ENCODE data around the gene SHROOM2.

The SHROOM2 gene

GRCh38 chrX:9952300-9952699, 166.1 kb downstream of the SHROOM2 start:
- no peak for DNase-seq

DNA sequence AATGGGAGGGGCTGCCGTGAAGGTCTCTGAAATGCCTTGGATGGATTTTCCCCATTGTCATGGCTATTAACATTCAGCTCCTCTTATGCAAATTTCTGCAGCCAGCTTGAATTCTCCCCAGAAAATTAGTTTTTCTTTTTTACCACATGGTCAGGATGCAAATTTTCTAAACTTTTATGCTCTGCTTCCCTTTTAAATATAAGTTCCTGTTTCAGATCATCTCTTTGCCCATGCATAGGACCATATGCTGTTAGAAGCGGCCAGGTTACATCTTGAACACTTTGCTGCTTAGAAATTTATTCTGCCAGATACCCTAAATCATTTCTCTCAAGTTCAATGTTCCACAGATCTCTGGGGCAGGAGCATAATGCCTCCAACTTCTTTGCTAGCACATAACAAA, 167.2 kb downstream of the SHROOM2 start:
- no peak for DNase-seq

DNA sequence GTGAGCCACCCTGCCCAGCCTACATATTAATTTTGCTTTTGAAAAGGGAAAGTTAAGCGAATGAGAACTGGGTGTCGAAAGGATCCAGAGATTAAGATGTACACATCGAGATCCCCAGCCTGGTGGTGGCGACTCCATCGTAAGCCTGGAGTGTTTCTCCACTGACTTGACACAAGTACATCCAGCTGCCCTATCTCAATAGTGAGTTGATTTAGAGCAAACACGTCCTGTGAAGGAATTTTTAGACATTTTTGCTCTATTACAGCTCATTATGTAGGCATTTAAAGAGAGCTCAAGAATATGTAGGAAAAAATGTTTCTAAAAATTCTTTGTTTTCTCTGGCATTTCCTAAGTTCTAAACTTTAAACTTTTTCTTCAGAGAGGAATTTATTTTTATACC, 169.3 kb downstream of the SHROOM2 start:
- DNase-seq = no peak

DNA sequence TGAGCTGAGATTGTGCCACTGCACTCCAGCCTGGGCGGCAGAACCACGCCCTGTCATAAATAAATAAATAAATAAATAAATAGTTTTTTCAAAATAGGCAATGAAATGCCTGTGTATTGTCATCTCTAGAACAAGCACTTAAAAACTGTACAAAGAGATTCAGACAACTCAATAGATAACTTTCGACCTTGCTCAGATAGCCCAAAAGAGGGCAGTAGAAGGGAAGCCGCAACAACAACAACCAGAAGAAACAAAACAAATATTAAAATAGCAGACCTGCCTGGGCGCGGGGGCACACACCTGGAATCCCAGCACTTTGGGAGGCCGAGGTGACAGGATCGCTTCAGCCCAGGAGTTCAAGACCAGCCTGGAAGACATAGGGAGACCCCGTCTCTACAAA, 171.5 kb downstream of the SHROOM2 start:
- no peak for DNase-seq

GRCh38 chrX:9958183-9958582, 172.0 kb downstream of the SHROOM2 start:
- no peak for DNase-seq

DNA sequence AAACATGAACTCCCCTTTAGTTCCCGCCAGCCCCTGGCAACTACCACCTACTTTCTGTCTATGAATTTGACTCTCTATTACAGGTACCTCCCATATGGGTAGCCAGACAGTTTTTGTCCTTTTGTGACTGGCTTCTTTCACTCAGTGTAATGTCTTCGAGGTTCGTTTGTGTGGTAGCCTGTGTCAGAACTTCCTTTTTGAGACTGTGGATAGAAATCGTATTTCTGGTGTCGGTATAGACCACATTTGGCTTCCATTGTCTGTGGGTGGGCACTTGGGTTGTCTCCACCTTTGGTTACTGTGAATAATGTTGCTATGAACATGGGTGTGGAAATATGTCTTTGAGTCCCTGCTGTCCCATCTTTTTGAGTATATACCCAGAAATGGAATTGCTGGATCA, 175.5 kb downstream of the SHROOM2 start:
- DNase-seq = no peak

- no peak for DNase-seq
These were observed 180.7 kb downstream of the SHROOM2 start, which contains the start of gene CLDN34 for GRCh38 chrX:9966775-9967408. CLDN34 (plus strand) TSS chrX:9967358; CDS start chrX:9967358, 0 bp downstream.

GRCh38 chrX:9977635-9978034, 191.4 kb downstream of the SHROOM2 start:
- DNase-seq = no peak

- no peak for DNase-seq
These were observed 194.2 kb downstream of the SHROOM2 start for GRCh38 chrX:9980401-9980800.

DNA sequence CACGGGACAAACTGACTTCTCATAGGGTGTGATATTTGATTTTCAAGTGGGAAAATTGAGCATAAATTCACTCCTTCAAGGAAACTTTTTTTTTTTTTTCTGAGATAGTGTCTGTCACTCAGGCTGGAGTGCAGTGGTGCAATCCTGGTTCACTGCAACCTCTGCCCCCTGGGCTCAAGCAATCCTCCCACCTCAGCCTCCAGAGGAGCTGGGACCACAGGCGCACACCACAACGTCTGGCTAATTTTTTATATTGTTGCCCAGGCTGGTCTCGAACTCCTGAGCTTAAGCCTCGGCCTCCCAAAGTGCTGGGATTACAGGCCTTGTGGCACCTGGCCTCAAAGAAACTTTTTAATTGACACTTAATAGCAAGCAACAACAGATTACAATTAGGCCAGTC, 194.7 kb downstream of the SHROOM2 start:
- DNase-seq = no peak

DNA sequence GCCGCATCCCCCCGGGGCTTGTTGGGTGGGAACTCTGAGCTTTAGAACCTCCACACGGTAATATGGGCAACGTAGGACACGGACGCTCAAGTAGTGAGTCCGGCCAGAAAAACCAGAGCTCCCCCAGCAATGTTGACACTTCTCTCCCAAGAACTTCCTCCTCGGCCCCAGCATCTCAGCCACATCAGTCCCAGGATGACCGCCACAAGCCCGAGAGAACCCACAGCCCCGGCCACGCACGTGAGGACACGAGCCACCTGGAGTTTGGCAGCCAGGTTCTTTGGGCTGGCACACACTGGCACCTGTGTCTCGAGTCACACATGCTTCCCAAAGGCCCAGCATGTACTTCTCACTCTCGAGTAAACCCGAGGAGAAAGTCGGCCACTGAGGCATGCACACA, 197.2 kb downstream of the SHROOM2 start:
- no peak for DNase-seq

DNA sequence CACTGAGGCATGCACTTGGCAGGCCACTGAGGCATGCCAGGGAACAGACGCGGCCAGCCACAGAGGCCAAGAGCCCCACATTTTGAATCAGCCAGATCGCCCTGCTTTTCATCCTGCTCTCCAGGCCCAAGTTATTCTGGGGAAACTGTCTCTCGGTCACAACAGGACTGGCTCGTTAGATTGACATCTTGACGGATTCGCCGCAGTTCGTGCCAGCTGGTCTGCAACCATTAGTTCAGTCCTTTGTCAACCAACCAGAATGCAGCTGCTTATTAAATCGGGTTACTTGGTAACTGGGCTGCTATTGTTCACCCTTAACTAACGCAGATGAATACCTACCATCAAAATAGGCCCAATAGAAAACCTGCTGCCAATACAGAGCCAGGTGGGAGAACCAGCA, 197.6 kb downstream of the SHROOM2 start:
- DNase-seq = no peak

GRCh38 chrX:9988762-9989161, 202.5 kb downstream of the SHROOM2 start:
- DNase-seq = no peak

DNA sequence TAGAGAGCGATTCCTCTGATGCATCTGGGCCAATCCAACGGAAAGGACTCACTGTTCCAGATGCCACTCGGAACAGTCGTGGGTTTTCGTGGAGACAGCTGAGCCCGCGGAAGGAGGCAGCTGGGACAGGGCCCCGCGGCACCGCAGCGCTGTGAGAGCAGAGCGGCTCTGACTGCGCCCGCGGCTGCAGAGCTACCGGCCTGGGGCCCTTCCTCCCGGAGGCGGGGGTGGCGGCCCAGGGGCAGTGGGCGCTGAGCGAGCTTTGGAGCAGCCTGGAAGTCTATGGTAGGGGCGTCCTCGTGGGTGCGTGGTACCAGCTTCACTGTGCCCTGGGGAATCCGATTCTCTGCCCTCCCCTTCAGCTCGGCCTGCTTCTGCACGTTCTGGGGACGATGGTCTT, 205.8 kb downstream of the SHROOM2 start:
- DNase-seq = no peak

DNA sequence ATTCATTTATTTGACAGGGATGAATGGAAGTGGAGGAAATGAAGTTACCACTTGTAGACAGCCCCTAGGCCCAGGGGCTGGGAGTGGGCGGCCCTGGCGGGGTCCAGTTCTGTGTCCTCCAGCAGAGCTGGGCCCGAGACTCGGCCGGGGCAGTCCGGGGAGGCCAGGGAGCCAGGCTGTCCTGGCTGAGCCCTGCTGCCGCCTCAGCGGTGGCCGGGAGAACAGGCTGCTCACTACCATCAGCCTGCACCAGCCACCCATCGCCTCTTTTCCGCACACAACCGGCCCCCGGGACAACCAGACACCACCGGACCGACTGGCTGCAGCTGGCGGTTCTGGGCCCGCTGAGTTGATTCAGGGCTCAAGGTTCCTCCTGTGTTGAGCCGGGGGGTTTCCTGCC, 206.5 kb downstream of the SHROOM2 start:
- DNase-seq = no peak

GRCh38 chrX:9995855-9996339, 209.7 kb downstream of the SHROOM2 start:
- peak; percentile 89 for DNase-seq

DNA sequence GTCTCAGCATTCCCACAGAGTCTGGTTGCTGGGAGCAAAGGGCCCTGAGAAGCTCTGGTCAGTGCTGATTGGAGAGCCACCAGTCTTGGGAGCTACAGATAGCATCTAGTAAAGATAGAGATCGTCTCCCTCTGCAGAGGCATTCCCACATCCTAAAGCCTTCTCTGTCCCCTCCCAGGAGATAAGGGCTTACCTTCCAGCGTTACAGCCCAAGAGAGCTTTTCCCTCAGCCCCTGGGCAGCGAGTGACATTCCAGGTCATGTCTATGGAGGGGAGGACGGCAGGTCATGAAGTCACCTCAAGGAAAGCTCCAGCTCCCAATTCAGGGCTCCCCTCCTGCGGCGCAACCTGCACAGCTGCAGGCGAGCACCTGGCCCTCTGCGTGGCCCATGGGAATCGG, 210.8 kb downstream of the SHROOM2 start:
- DNase-seq = no peak

GRCh38 chrX:9997524-9997923, 211.3 kb downstream of the SHROOM2 start:
- peak; percentile 72 for DNase-seq

All from activated CD8-positive, alpha-beta memory T cell treated with anti-CD3 and anti-CD28 coated beads, Interleukin-2, amount 50 U/mL, for 48 hours (primary cell).